GM18520 (cell line): ENCODE results near the gene HDAC4.
A peak's percentile ranks its signal among the peaks of the same experiment; 100 is the strongest.

ENCODE experiments used
- ATAC-seq: cut with Tn5 transposase; IDR thresholded peaks from one replicate; pipeline ENCODE4 v1.9.1; 2021; ENCODE audit not compliant: unreplicated experiment

The HDAC4 gene

GRCh38 chr2:239299218-239299939 lies 101.4 kb downstream of the HDAC4 start:
- ATAC-seq: no peak

- ATAC-seq: no peak
These were observed 102.6 kb downstream of the HDAC4 start for GRCh38 chr2:239298116-239298804.

GRCh38 chr2:239297142-239298004 lies 103.4 kb downstream of the HDAC4 start:
- ATAC-seq: no peak

DNA sequence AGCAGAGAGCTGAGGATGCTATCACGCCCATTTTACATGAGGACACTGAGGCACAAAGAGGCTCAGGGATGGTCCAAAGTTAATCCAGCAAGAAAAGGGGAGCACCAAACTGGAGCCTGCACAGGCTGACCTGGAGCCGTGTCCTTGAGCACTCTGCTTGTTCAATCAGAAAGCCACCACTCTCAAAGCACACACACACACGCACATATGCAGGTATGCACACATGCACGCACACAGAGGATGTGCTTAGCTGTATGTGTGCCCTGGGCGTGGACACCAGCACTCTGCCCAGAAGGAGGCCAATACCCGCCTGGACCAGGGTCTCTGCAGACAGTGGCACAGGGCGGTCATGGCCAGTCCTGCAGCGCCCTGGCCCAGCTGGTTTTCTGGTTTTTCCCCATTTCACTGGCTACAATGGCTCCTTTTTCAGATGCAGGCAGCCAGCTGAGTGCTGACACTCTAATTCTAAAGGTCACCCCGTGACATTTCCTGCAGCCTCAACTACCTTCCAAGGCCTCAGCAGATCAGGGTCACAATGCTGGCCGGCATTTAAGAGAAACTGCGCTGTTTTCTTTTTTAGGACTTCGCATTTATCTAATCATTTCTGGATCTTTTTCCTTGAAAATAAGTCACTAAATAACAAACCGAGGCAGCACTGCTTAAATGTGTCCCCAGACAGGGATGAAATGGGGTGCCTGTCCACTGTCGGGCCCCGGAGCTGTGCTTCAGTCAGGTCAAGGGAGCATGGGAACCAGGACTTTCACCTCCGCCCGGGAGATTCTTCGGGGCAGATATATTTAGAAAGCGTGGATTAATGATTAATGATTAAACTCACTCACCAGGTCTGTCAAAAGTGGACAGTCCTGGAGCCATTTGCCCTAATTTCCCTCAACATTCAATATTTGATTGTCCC lies 104.5 kb downstream of the HDAC4 start:
- ATAC-seq: no peak

- ATAC-seq: no peak
These were observed 105.3 kb downstream of the HDAC4 start for GRCh38 chr2:239295377-239296019.

- no peak for ATAC-seq
These were observed 106.2 kb downstream of the HDAC4 start for GRCh38 chr2:239294571-239295054.

DNA sequence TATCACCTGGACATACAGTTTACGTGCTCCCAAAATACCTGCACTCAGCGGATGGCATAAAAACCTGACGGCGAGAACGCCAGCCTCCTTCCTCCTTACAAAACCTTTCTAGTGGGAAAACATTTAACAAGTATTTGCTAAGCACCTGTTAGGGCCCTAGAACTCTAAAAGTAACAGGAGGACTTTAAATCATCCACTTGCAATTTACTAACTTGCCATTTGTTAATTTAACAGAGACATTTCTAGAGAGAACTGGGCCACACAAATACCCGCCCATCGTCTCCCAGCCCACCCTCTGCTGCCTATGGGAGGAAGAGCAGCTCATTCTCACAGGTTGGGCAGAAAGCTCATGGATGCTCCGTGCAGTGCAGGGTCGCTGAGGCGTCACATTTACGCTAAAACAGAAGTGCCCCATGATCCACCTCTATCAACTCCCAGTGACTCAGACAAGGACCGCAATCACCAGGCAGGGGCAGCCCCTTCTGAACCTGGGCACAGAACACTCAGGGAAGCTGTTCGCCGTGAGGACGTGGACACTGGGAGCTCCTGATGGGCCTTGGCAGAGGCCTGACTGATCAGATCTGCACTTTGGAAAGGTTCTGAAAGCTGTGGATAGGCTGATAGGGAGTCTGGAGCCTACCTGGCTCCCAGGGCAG lies 106.9 kb downstream of the HDAC4 start:
- peak; percentile 53 for ATAC-seq

GRCh38 chr2:239292959-239293774 lies 107.7 kb downstream of the HDAC4 start:
- no peak for ATAC-seq

DNA sequence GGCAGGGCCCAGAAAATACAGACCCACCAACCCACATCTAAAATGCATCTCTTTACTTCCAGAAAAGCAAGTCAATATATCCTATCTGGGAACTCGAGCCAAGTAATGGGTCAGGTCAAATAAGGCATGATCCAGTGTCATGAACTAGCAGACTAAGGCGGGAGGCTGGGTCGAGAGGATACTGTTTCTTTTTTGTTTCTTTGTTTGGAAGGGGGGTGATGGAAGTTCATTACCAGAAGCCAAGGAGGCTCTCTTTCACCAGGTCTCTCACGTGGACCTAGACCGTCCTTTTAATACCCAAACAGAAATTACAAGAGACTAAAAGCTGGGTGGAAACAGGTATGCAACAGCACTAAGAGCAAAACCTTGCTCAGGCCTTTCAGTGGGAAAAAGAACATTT lies 108.3 kb downstream of the HDAC4 start:
- ATAC-seq: no peak

- no peak for ATAC-seq
These were observed 109.1 kb downstream of the HDAC4 start for GRCh38 chr2:239291475-239292350.

DNA sequence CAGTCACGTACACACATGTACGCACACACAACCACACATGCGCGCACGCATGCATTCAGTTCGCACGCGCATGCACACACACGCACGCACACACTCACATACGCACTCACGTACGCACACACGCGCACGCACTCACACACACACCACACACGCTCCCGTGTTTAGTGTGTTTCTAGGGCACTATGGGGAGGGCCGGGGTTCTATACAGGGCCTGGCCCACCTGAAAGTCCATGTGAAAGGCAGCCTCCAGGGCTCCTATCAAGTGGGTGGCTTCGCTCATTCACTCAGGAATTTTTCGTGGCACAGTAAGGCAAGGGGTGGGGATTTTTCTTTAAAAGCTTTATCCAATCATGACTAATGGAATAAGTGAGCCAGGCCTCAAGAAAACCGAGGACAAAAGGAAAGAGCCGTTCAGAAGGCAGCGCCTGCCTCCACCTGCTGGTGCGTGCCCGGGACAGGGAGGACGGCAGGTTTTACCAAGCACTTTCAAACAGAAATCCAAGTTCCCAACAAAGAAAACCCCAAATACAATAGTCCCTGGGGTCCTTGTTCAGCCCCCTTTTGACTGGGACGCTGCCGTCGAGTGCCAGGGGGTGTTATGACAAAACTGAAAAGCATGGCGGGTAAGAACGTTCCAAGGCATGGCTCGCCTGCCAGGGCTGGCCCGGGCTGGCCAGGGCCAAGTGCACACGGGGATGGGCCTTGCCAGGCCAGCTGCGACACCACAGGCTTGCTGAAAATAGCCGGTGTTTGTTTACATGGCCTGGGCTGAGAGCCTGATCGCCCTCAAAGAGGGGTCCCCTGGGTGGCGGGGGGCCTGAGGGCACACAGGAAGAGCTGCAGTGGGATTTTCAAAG lies 110.0 kb downstream of the HDAC4 start:
- no peak for ATAC-seq

GRCh38 chr2:239289545-239289944 lies 111.3 kb downstream of the HDAC4 start:
- no peak for ATAC-seq

DNA sequence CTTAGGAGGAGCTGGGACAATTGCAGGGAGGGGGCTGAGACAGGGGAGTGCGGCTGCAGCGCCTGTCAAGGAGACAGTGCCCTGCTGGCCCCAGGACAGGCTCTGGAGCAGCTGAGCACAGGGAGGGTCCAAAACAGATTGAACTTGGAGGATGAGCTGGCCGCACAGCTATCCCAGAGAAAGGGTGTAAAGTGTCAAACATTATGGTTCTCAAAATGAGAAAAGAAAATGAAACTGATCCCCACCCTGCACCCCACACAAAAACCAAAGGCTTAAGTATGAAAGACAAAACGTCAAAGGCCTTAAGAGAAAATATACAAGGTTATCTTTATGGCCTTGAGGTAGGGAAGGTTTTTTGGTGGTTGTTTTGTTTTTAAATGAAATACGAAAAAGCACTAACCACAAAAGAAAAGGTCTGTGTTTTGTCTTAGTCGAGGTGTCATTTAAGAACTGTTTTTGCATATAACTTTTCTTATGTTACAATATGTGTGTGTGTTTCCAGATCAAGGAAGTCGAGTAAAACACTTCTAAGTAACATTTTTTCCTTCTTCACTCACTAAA lies 111.8 kb downstream of the HDAC4 start:
- ATAC-seq: peak; percentile 54

DNA sequence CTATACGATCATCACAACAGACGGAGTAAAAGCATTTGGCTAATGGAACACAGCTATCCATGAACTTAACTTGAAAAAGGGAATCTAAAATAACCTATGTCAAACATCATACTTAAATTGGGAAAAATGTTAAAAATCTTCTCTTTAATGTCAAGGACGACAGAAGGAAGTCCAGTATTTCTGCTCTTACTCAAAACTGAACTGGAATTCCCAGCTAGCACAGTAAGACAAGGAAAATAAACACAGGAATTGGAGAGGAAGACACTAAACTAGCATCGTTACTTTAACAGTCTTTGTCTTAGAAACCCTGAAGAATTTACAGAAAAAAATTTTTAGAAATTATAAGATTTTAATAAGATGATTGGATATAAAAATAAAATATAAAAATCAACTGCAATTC lies 112.6 kb downstream of the HDAC4 start:
- no peak for ATAC-seq

DNA sequence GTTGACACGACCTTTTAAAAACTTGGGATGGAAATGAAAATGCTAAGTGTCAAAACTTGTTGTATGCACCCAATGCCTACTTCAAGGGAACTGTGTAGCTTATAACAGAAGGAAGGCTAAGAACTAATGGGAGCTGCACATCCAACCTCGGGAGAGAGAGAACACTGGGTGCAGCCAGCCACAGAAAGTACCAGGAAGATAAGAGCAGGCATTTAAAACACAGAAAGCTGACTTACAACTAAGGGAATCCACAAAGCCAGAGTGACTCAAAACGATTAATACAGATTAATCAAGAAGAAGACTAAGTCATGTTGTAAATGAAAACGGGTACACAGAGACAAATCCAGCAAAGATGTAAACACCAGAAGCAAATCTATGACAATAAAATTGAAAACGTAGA lies 113.4 kb downstream of the HDAC4 start:
- no peak for ATAC-seq

DNA sequence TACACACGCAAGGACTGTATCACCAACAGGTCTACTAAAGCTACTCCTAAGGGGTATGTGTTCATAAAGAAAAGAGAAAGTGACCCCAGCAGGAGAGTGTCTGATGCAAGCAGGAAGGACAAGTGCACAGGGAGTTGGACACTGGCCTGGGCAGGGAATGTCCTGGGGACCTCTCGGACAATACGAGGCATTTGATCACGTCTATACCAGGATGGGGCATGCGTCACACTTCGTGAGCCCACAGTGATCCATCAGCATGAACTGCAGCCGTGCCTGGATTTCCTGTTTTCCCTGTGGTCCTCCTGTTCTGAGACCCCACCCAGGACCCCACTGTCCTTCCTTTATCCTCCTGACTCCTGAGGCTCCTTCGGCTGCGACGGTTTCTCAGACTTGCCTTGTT lies 113.9 kb downstream of the HDAC4 start:
- ATAC-seq: no peak

DNA sequence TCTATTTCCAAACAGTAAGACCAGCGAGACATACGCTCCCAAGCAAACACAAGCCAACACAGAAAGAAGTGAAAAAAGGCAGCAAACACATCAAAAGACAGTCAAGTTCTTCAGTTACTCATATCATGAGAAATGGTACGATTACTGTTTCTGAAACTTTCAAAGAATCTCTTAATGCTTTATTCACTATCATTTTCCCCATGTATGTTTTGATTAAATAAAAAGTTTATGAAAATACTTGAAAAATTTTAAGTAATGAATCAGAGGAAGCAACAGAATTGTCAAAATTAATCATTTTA lies 114.9 kb downstream of the HDAC4 start:
- ATAC-seq: no peak
